RCC 7860 (cell line): ENCODE data around the gene CORO2B.
"Not testable (repeated sequence)": the region's sequence is repeated elsewhere in the genome, so short reads cannot be mapped to it uniquely, and the experiment has no call there.

ENCODE experiments used
- DNase-seq: peaks from one replicate; pipeline ENCODE4 v3.0.0-alpha.2; 2015; ENCODE audit warnings: low spot score
- FAIRE-seq: peaks from 2 replicates; lab custom pipeline; 2012; peaks lifted over from hg19 to GRCh38; lab: Jason Lieb, UNC

Gene CORO2B

DNA sequence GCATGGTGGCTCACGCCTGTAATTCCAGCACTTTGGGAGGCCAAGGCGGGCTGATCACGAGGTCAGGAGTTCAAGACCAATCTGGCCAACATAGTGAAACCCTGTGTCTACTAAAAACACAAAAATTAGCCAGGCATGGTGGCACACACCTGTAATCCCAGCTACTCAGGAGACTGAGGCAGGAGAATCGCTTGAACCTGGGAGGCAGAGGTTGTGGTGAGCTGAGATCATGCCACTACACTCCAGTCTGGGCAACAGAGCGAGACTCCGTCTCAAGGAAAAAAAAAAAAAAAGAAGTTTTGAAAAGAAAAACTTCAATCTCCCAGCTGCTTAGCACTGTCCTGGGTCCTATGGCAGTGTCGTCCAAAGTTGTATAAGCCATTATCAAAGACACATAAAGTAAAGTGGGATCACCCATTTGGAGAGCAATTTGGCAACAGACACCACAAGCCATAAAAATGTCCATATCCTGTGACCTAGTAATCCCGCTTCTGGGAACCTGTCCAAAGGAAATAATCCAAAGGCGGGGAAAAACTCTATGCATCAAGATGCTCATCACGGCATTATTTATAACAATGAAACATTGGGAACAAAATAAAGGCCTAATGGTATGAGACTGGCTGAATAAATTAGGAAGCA is 26.2 kb downstream of the CORO2B start:
- not testable (repeated sequence) for DNase-seq, FAIRE-seq

DNA sequence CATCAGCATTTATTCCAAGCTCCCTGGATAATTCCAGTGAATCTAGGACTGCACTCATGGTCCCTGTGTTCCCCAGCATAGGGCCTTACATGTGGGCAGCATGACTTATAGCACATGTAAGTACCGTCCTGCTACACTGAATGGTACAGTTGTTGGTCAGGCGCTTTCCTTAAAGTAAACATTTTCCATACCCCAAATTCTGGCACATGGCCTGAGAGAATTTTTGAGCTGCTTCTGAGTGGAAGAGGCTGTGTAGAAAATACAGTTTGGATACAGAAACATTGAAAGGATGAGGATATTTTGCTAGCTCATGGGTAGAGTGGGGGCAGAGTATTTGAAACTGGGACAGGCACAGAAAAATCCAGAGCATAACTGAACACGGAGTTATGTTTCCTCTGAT is 27.6 kb downstream of the CORO2B start:
- no peak for DNase-seq
- no peak for FAIRE-seq

DNA sequence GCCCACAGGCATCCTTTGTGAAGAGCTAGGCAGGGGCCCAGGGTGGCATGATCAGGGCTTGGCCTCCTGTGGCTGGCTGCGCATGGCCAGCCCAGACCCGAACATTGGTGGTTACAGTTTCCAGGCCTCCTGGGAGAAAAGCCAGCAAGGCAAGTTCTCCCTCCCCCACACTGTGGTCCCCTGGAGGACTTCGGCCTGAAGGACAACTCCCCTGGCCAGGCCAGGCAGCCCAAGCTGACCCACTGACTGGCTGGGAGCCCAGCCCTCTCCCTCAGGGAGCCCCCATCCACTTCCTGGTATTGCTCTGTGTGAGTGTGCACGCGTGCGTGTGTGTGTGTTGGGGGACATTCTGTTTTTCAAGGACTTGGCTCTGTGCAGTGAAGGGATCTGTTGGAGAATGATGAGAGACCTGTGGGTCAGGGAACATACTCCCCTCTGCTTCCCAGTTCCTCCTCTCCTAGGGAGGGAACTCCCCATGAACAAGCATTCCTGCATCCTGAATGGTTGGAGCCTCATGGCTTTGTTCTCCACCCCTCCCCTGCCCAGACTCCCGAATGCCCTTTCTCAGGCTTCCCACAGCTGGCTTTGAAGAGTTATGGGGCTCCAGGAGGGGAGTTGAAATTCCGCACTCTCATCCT is 29.5 kb downstream of the CORO2B start:
- no peak for DNase-seq

DNA sequence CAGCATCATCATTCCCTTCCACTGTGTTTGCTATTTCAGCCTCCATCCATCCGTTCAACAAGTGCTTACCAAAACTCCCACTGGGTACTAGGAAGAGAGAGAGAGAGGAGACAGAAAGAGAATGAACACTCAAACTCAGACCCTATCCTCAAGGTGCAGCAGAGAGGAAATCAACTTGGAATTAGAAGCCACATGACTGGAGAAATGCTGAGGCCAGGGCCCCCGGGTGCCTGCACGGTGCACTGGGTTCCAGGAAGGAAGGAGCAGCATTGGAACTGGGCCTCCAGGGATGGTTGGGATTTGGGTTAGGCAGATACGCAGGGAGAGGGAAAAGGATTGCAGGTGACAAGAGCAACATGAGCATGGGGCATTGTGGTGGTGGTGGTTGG is 30.0 kb downstream of the CORO2B start:
- no peak for DNase-seq

More for the DNA sequence above, 29.5 kb downstream of the CORO2B start:
- no peak for FAIRE-seq

GRCh38 chr15:68609629-68610028 is 30.8 kb downstream of the CORO2B start:
- DNase-seq (no peak), FAIRE-seq (no peak)

More for the DNA sequence above, 30.0 kb downstream of the CORO2B start:
- FAIRE-seq: no peak

DNA sequence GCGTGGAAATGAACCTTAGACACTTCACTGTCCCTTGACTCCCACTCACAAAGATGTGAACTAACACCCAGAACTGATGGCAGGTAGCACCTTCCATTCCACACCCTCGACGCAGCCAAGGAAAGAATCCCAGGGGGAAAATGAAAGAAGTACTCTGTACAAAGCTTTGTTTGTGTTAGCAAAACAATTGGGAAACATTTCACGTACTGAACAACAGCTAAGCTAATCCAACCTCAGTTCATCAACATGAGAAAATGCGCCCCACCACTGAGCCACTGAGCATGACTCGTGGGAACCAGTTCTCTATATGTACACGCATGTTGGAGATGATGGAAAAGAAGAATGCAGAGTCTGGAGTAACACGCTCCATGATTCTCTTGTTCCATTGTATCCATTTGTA is 32.0 kb downstream of the CORO2B start:
- no peak for FAIRE-seq
- no peak for DNase-seq

DNA sequence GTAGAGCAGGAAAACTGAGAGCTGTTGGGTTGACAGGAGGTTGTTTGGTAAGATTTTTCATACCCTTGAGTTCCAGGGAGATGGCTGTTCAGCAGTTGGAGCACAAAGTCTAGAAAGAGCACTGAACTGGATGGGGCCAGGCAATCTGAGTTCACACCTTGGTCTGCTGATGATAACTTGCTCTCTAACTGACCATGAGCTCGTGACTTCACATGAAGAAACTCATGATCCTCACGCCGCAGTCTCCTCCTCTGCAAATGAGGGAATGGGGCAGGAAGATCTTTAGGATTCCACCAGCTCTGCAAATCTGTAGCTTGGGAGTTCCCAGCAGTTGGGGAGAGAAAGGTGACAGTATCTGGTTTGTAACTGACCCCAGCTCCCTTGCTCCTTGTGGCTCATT is 33.7 kb downstream of the CORO2B start:
- no peak for FAIRE-seq

DNA sequence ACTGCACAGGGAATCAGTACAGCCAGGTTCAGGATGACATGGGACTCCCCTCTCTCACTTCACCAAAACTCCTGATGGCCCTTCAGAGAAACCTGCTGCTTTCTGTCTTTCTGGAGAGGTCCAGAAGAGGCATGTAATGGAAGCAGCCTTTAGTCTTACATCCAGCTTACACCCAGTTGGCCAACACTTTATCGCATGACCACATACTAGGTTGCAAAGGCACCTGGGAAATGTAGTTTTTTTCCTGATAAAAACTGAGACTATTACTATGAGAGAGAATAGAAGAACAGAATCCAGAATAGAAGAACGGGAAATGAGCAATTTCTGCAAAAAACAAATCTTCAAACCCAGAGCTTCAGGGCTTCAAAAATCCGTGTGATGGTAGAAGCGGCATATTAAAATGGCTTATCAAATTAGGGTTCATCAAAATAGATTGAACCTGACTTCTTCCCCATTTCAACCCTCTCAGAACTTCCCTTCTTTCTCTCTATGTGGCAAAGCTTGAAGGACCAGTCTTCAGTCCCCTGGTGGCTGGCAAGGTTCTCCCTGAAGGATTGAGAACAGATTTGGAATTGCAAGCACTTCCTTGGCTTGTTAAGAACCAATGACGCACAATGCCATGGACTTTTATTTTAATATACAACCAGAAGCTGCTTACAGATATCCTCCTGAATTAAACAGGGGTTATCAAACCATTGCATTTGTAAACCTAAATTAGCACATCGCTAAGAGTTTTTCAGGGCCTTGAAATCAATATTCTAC is 34.4 kb downstream of the CORO2B start:
- FAIRE-seq: no peak
- no peak for DNase-seq

More for the DNA sequence above, 33.7 kb downstream of the CORO2B start:
- DNase-seq: no peak

DNA sequence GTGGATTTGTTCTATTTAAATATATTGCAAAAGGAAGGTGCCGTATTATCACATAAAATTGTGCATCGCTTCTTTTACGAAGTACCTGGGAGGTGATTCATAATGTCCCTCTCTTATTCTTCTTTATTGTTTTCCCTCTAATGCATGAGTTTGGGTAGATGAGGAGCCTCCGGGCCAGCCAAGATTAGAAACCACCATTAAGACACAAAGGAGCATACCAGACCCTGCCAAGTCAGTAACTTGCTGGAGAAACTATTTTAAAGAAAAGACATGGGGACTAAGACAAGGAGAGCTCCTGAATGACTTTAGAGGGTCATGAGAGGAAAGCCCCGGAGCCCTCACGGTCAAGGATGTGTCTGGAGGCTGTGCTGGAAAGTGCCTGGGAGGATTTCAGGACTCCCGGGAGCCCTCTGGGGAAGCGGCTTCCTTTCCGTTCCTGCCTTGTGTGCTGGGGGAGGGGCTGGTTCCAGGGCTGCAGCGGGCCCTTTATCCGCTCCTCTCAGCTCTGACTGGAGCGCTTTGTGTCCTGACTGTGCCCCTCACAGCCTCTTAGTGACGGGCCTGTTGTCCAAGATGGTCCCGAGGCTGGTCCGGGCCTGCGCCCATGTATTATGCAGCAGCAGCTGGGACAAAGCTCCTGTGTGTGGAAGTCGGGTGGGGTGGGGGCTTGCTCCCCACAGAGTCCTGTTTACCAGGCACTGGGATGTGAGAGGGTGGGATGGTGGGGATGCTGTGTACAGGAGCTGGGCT is 35.7 kb downstream of the CORO2B start:
- FAIRE-seq: no peak

DNA sequence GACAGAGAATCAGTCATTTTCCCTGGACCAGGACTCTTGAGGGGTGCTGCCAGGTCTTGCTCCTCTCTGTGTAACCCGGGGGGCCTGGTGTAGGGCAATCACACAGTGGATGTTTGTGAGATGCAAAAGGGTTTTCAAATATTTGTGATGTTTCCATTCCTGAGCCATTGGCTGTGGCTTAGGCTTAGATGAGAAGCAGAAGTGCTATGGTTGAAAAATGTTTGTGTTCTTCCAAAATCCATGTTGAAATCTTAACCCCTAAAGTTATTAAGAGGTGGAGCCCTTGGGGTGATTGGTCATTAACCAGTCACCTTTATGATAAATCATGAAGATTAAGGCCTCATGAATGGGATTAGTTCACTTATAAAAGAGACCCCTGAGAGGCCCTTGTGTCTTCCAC is 36.5 kb downstream of the CORO2B start:
- DNase-seq: no peak
- no peak for FAIRE-seq

More for the DNA sequence above, 35.7 kb downstream of the CORO2B start:
- no peak for DNase-seq

DNA sequence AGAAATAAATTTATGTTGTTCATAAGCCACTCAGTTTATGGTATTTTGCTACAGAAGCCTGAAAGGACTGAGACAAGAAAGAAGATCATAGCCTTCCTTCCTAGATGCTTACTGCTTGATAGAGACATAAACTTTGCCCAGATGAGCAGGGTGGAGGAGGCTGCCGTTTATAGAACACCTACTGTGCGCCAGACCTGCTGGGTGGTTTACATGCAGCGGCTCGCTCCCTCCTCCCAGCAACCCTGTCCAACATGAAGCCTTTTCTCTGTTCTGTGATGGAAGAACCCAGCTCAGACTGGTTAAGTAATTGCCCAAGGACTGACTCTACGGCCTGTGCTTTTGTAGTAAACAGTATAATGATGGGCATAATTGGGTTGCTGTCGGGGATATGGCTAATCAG is 37.0 kb downstream of the CORO2B start:
- FAIRE-seq (no peak), DNase-seq (no peak)

- DNase-seq (no peak), FAIRE-seq (no peak)
Observed at GRCh38 chr15:68616397-68616796, 37.6 kb downstream of the CORO2B start.

GRCh38 chr15:68617001-68617400 is 38.2 kb downstream of the CORO2B start:
- DNase-seq: no peak
- FAIRE-seq: no peak

GRCh38 chr15:68617777-68618176 is 39.0 kb downstream of the CORO2B start:
- FAIRE-seq: no peak
- DNase-seq: no peak

DNA sequence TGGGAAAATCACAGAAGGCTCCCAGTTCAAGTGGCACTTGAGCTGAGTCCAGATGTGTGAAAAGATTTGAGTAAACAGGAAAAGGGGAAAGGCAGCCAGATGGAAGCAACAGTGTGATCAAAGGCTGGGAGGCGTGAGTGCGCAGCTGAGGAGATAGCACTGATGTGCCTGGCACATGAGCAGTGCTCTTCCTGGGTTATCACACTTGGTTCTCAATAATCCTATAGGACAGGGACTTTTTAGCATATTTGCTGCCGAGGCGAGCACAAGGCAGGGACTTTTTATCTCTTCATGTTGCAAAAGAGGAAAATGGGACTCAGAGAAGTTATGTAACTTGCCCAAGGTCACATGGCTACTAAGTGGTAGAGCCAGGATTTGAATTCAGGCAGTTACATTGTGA is 39.6 kb downstream of the CORO2B start:
- DNase-seq: no peak
- FAIRE-seq: no peak

DNA sequence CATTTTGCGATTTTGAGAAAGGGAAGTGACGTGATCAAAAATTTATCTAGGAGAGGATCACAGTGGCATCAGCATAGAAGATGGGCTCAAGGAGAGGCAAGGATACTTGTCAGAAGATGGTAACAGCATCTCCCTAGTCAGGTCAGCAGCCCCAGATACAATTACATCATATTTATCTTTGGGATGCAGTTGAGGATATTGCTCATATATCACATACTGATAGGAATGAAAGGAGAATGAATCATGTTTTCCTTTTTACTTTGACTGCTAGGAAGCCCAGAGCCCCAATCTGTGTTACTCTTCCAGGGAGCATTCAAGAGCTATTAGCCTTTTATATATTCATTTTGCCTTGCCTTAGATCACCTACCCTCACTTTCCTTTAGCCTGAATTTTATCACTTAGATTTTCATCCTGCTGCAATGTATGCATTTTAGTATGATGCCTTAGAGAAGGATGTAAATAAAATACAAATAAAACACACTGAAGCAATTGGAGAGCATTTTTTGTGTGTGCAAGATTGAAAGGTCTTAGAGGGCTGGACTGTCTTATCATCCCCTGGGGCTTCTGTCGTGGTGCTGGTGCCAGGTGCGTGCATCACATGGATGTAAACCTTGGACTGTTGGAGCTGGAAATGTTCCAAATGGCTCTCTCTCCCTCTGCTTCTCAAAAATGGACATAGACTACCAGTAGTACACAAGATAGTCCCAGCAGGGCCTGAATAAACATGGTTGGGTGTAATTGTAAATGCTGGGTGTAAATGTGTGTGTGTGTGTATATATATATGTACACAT is 40.3 kb downstream of the CORO2B start:
- FAIRE-seq (no peak), DNase-seq (no peak)

- FAIRE-seq: no peak
- DNase-seq: no peak
Observed at GRCh38 chr15:68620721-68621527, 42.1 kb downstream of the CORO2B start.

- no peak for FAIRE-seq
- no peak for DNase-seq
Observed at GRCh38 chr15:68621535-68621934, 42.7 kb downstream of the CORO2B start.

GRCh38 chr15:68623301-68623892 is 44.6 kb downstream of the CORO2B start:
- no peak for FAIRE-seq
- DNase-seq: no peak
